Measurements from ENCODE around the gene G3BP2.

The G3BP2 gene

DNA sequence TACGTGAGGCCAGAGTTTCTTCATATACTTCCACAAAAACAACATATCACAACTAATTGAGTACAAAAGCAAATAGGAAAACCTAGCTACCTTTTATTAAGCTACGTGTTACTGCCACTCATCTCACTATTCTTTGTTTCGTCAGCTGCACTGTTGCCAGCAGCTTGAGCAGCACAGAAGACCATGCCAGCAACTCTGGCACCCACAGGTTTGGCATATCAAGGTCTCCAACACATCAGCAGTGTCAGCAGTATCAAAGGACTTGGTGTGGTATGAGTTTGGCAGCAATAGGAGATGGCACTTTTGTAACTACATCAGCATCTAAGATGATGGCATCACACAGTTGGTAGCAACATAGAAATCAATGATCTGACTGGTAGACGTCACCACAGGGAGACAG is 73.6 kb downstream of the G3BP2 start:
- Mint-ChIP-seq H3K27ac (no peak overlapping the region), H3K27me3 (ENCODE audit: low read depth) (no peaks in the 10 kb centered on the region)

DNA sequence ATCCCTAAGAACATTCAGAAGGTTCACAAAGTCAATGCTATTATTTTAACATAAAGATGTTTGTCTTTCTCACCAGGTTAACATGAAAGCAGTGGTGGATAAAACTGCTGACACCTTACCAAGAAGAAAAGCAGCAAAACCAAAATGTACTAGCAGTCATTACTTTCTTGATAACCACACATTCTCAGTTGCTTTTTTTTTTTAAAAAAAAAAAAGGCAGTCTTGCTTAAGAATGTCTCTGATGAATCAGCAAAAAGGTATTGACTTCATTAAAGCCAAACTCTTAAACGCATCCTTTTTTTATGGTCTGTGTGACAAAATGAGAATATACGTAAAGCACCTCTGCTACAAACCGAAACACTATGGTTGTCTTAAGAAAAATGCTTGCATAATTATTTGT is 74.8 kb downstream of the G3BP2 start:
- no peak overlapping the region for H3K27ac Mint-ChIP-seq
- no peaks in the 10 kb centered on the region for H3K9me3 Mint-ChIP-seq
- no peaks in the 10 kb centered on the region for H3K4me1 Mint-ChIP-seq
- no peaks in the 10 kb centered on the region for H3K27me3 Mint-ChIP-seq (ENCODE audit: low read depth)
- no peak for TF ChIP-seq CTCF (IDR thresholded peaks at IDR 0.05; ENCODE audit: unreplicated experiment in 3 of 3)
- H3K36me3 Mint-ChIP-seq (ENCODE audit: low read depth) = no peaks in the 10 kb centered on the region
- H3K4me3 Mint-ChIP-seq = no peak overlapping the region

More for the DNA sequence above, 73.6 kb downstream of the G3BP2 start:
- H3K4me3 Mint-ChIP-seq = no peak overlapping the region
- H3K4me1 Mint-ChIP-seq = no peaks in the 10 kb centered on the region
- no peaks in the 10 kb centered on the region for H3K36me3 Mint-ChIP-seq (ENCODE audit: low read depth)
- TF ChIP-seq CTCF (IDR thresholded peaks at IDR 0.05; ENCODE audit: unreplicated experiment in 3 of 3) = no peak
- no peaks in the 10 kb centered on the region for H3K9me3 Mint-ChIP-seq

GRCh38 chr4:75596061-75596460 is 77.2 kb downstream of the G3BP2 start:
- no peak overlapping the region for H3K4me3 Mint-ChIP-seq
- H3K4me1 Mint-ChIP-seq = no peaks in the 10 kb centered on the region
- H3K27me3 Mint-ChIP-seq (ENCODE audit: low read depth) = no peaks in the 10 kb centered on the region
- no peaks in the 10 kb centered on the region for H3K9me3 Mint-ChIP-seq
- no peaks in the 10 kb centered on the region for H3K36me3 Mint-ChIP-seq (ENCODE audit: low read depth)
- no peak overlapping the region for H3K27ac Mint-ChIP-seq
- no peak for TF ChIP-seq CTCF (IDR thresholded peaks at IDR 0.05; ENCODE audit: unreplicated experiment in 3 of 3)

- no peaks in the 10 kb centered on the region for H3K9me3 Mint-ChIP-seq
- H3K27me3 Mint-ChIP-seq (ENCODE audit: low read depth) = no peaks in the 10 kb centered on the region
- no peak overlapping the region for H3K4me3 Mint-ChIP-seq
- no peak overlapping the region for H3K27ac Mint-ChIP-seq
- no peaks in the 10 kb centered on the region for H3K36me3 Mint-ChIP-seq (ENCODE audit: low read depth)
- no peak for TF ChIP-seq CTCF (IDR thresholded peaks at IDR 0.05; ENCODE audit: unreplicated experiment in 3 of 3)
- no peaks in the 10 kb centered on the region for H3K4me1 Mint-ChIP-seq
These were observed 79.8 kb downstream of the G3BP2 start for GRCh38 chr4:75593393-75593792.
